Skeletal muscle cell (primary cell): ENCODE results near the gene OSBP2.

Source experiments
- DNase-seq: peaks from one replicate; pipeline ENCODE4 v3.0.0-alpha.2; 2010; ENCODE audit warnings: low read depth
- H3K4me3 ChIP-seq: 2 replicates; pipeline ENCODE4 v1.5.1; 2011; ENCODE audit warnings: low read depth, mild to moderate bottlenecking, control low read depth, low read length, moderate library complexity

OSBP2 gene

DNA sequence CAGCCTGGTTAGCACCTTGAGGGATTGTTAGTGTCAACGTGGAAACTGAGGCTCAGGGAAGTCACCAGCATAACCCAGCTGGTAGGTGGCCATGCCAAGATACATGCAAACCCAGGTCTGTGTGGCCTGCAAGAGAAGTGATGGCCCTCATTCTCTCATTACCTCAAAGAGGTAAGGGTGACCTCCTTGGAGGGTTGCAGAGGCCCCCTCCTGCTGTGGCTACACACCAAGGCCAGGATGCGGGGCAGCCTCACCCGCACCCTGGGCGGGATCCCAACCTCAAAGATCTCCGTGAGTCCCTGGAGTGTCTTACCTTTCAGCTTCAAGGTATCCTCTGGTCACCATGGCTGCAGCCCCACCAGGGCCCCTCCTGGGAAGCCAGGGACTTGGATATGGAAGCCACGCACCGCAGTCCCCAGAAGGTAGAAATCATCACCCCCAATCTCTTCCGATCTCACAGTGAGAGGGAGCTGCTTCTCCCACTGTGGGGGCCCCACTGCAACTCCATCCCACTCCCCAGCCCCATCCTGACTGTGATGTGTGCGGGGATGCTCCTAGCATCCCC is 178.5 kb downstream of the OSBP2 start:
- no peak for DNase-seq

GRCh38 chr22:30873661-30874060 is 179.0 kb downstream of the OSBP2 start:
- no peak overlapping the region for H3K4me3 ChIP-seq
- DNase-seq: no peak

More for the DNA sequence above, 178.5 kb downstream of the OSBP2 start:
- H3K4me3 ChIP-seq: no peak overlapping the region

GRCh38 chr22:30874431-30875370 is 180.0 kb downstream of the OSBP2 start:
- no peak overlapping the region for H3K4me3 ChIP-seq
- no peak for DNase-seq

DNA sequence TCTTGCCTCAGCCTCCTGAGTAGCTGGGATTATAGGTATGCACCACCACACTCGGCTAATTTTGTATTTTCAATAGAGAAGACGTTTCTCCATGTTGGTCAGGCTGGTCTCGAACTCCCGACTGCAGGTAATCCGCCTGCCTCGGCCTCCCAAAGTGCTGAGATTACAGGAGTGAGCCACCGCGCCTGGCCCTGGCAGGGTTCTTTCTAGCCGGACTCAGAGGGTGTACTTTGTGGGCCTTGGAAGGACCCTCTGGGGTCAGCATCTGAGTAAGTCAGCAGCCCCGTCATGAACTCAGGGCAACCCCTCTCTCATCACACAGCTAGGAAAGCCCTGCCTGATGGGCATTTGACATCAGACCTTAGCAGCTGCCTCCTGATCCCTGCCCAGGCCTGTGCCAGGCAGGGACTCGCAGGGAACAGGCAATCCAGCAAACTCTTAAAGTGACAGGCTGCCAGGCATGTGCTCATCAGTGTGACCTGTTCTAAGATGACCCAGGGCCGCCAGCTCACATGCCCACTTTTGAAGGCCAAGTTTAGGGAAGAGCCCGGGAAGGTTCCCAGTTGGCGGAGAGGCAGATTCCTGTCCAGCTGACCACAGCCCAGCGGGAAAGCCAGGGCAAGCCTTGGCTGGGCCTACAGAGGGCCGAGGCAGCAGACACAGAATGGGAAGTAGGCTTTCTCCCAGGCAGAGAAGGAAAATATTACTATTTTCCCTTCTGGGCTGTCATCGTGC is 181.0 kb downstream of the OSBP2 start:
- no peak for DNase-seq
- no peak overlapping the region for H3K4me3 ChIP-seq

DNA sequence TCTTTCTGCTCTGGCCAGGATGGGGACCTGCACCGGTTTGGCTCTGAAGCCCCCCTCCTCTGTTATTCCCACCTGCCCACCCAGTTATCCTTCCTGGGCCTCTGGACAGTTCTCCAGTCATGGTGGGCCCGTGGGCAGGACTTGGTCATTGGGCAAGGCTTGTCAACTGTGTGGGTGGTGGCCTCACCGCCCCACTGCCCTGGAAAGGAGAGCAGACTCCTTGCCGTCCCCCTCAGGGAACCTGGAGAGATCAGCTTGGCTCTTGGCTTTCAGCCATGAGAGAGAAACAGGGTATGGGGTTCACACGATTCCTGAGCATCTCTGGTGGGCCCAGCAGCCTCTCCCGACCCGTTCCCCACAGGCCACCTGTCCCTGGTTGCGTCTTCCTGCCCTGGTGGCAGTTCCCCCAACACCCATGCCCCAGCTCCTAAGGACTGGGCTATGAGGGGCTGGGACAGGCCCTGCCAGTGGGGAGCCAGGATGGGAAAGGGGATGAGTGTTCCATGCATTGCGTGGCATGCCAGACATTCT is 181.6 kb downstream of the OSBP2 start:
- DNase-seq: no peak
- H3K4me3 ChIP-seq: no peak overlapping the region

GRCh38 chr22:30876915-30877553 is 182.4 kb downstream of the OSBP2 start:
- DNase-seq: peak; percentile 41

DNA sequence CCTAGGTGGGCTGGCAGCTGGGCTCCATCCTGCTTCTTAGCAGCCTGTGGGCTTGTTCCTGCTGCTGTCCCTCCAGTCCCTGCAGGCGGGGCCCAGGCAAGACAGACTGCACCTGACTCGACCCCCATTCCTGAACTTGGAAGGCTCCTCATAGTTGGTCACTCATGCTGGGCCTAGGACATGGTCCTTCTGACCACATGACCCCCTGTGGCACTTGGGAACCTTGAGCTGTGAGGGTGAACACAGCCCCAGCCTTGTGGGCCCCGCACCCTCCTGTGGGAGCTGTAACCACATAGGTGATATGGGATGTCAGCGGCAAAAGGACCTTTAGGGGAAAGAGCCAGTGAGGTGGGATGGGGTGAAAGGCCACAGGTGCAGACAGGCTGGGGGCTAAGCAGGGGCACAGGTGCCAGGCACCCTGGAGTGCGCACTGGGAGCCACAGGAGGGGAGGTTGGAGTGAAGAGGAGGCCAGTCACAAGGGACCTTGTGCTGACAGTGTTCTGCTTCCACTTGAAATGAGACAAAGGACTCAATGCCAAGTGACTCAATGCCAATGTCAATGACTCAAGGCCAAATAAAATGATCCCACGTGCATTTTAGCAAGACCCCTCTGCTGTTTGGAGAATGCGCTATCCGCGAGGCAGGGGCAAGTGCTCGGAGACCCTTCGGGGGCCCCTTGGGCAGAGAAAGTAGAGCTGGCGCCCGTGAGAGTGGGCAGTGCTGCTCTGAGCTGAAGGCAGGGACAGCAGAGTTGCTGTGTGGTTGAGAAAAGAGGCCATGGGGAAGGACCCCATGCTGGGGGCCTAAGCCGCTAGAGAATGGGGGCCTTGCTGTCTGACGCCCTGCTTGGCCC is 183.2 kb downstream of the OSBP2 start:
- DNase-seq: no peak
- H3K4me3 ChIP-seq: no peak overlapping the region

More at GRCh38 chr22:30876915-30877553, 182.4 kb downstream of the OSBP2 start:
- H3K4me3 ChIP-seq: no peak overlapping the region

DNA sequence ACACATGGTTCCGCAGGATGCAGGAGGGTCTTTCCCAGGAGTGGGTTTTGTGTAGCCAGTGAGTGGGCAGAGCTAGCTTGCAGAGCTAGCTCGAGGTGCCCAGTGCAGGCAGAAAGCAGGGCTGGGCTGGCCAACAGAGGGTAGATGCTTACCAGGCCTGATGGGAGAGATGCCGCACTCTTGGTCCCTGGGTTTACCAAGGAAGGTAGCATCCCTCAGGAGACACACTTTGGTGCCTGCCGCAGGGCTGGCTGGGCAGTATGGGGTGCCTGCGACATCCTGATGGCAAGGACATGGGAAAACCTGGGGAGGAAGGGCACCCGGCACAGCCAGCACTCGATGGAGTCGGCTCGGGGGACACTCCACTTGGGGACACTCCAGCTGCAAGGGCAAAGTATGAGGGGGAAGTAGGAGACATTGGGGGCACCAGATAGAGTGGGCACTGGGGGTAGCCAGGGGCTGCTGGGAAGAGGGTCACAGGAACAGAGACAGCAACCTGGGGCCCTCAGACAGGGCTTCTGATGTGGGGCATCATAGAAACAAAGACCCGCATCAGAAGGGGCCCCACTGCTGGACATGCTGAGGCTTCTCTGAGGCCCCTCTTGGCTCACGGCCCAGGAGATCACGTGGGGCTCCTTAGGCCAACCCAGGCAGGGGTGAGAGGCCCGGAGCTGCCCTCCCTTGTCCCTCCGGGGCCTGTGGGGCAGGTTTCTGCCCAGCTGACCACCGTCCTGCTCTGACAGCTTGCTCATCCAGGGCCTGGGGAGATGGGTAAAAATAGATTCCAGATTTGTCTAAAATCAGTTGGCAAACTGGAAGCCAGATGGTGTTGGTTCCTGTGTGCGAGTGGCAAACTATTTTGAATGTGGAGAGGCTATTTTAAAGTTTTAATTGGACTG is 184.1 kb downstream of the OSBP2 start:
- H3K4me3 ChIP-seq: no peak overlapping the region
- no peak for DNase-seq

DNA sequence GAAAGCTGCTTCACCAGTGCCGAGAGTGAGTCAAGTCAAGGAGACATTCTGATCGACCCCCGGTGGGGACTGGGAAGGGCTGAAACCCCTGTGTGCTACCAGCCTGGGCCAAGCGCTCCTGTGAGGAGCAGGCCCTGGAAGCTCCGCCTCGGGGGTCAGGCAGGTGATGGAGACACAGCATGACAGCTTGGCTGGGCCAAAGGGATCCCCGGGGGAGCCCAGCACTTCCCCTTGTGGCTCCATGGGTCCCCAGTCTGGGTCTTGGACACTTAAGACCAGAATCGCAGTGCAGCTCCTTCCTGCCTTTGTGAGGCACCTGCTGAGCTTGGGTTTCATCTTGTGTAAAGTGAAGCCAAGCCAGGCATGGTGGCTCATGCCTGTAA is 184.7 kb downstream of the OSBP2 start:
- DNase-seq: no peak
- H3K4me3 ChIP-seq: no peak overlapping the region

DNA sequence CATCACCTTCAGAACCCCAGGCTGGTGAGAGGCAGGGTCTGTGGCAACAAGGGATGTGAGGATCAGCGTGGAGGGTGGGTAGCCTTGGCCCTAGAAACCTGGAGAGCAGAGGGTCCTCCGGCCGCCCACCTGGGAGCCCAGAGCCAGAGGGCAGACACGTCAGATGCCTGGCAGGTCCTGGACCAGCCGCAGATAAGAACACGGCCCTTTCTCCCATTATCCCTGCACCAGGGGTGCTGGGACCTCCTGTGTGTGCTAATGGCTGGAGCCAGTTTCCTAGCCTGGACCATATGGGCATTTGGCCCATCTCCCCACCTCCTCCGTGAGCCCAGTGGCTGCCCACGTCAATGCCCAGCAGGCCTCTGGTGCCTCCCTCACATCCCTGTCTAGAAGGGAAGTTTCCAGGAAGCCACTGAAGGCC is 185.5 kb downstream of the OSBP2 start:
- no peak overlapping the region for H3K4me3 ChIP-seq
- DNase-seq: no peak

- no peak for DNase-seq
- H3K4me3 ChIP-seq: no peak overlapping the region
Measured at GRCh38 chr22:30880847-30881246, 186.2 kb downstream of the OSBP2 start.

DNA sequence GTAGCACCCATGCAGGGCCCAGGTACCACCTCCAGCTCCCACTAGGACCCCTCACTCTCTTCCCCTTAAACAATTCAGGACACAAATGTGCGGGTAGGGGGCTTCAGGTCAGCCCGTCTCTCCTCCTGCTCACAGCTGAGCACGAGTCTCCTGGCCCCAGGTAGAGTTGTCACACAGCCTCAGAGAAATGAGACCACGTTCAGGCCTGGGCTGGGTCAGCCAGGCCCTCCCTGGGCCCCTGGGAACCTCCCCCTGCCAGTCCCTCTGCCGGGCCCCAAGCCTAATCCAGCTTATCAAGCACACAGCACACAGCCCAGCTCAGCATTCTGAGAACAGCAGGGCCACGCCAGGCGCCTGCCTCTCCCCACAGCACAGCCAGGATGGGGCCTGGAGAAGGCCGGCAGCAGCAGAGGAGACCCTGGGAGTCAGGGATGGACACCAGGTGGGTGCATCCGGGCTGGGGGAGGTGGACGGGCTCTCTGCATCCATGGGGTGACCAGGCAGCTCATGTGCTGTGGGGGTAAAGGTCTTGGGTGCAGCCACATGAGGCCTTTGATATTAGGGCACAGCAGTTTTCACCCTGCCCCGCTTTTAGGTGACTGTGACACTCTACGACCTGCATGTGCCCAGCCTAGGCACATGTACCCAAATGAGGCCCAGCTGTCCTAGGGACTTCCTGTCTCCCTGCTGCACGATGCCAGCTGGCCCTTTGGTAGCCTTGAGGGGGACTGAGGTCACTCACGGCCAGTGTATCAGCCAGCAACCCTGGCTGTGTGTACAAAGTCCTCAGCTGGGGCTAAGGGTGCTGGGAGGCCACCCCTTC is 186.9 kb downstream of the OSBP2 start:
- no peak for DNase-seq
- no peak overlapping the region for H3K4me3 ChIP-seq

GRCh38 chr22:30882184-30882717 is 187.6 kb downstream of the OSBP2 start:
- no peak for DNase-seq
- H3K4me3 ChIP-seq: no peak overlapping the region

DNA sequence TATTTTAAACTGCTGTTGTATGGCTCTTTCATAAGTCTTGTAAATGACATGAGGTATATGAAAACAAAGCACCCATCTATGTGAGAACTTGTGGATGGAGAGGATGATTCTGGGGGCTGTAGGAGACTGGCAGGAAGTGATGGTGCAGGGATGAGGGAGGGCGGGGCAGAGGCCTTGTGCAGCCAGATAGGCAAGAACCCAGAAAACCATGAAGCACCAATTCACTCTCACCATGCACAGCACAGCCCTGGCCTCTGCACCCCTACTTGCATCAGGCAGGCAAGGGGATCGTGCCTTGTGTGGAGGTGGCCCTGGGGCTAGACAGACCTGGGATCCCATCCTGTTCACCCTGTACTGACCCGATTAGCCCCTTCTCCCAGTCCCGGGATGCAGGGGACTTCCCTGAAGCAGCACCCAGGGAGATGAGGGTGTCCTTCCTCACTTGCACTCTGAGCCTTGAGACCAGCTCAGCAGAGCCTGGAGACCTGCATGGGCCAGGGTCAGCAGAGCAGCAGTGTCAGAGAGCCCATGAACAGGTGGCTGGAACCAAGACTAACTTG is 188.4 kb downstream of the OSBP2 start:
- H3K4me3 ChIP-seq: no peak overlapping the region
- DNase-seq: no peak

- no peak for DNase-seq
- H3K4me3 ChIP-seq: no peak overlapping the region
Measured at GRCh38 chr22:30883586-30884145, 189.0 kb downstream of the OSBP2 start.
